ENCODE data around the gene COL6A1. TPM values are rescaled to one million over a fixed set of nuclear protein-coding genes. Genes with fewer than 3 reads are reported as not detected.
"Not testable (repeated sequence)": the region's sequence is repeated elsewhere in the genome, so short reads cannot be mapped to it uniquely, and the experiment has no call there.

The COL6A1 gene
- total RNA-seq, 1 donor from 2014 or later: 154 TPM

GRCh38 chr21:46002841-46003574 lies 21.4 kb downstream of the COL6A1 start:
- TF ChIP-seq CTCF (IDR thresholded peaks at IDR 0.05; ENCODE audit: borderline replicate concordance): no peak
- H3K27me3 ChIP-seq (ENCODE audit: low read depth): no peaks in the 10 kb centered on the region
- no peaks in the 10 kb centered on the region for H3K4me1 ChIP-seq
- H3K9me3 ChIP-seq (replicated peaks): no peaks in the 10 kb centered on the region
- no peak overlapping the region for H3K4me3 ChIP-seq
- intact Hi-C loops (cut with micrococcal nuclease): no loop called here
- peaks cover 63% of the 10 kb centered on the region for H3K36me3 ChIP-seq
- H3K27ac ChIP-seq (replicated peaks): no peak overlapping the region
- peak; percentile 16 for DNase-seq

GRCh38 chr21:46003575-46004007 lies 22.0 kb downstream of the COL6A1 start:
- H3K9me3 ChIP-seq (replicated peaks): no peaks in the 10 kb centered on the region
- H3K4me1 ChIP-seq: no peaks in the 10 kb centered on the region
- no peak for DNase-seq
- TF ChIP-seq CTCF (IDR thresholded peaks at IDR 0.05; ENCODE audit: borderline replicate concordance): no peak
- intact Hi-C loops (cut with micrococcal nuclease): no loop called here
- H3K27ac ChIP-seq (replicated peaks): no peak overlapping the region
- H3K36me3 ChIP-seq: peaks cover 57% of the 10 kb centered on the region
- no peaks in the 10 kb centered on the region for H3K27me3 ChIP-seq (ENCODE audit: low read depth)
- no peak overlapping the region for H3K4me3 ChIP-seq

GRCh38 chr21:46004168-46004861 lies 22.7 kb downstream of the COL6A1 start:
- DNase-seq: peak; percentile 14
- intact Hi-C loops (cut with micrococcal nuclease): no loop called here
- H3K27me3 ChIP-seq (ENCODE audit: low read depth): no peaks in the 10 kb centered on the region
- H3K27ac ChIP-seq (replicated peaks): no peak overlapping the region
- H3K4me1 ChIP-seq: no peaks in the 10 kb centered on the region
- H3K36me3 ChIP-seq: peaks cover 50% of the 10 kb centered on the region
- H3K4me3 ChIP-seq: no peak overlapping the region
- TF ChIP-seq CTCF (IDR thresholded peaks at IDR 0.05; ENCODE audit: borderline replicate concordance): no peak
- no peaks in the 10 kb centered on the region for H3K9me3 ChIP-seq (replicated peaks)

GRCh38 chr21:46005081-46005480 lies 23.5 kb downstream of the COL6A1 start:
- intact Hi-C loops (cut with micrococcal nuclease): no loop called here
- Histone ChIP-seq H3K4me3 (no peak overlapping the region), H3K27ac (replicated peaks) (no peak overlapping the region), H3K36me3 (peaks cover 45% of the 10 kb centered on the region), H3K4me1 (no peaks in the 10 kb centered on the region), H3K27me3 (ENCODE audit: low read depth) (no peaks in the 10 kb centered on the region), H3K9me3 (replicated peaks) (no peaks in the 10 kb centered on the region)
- no peak for TF ChIP-seq CTCF (IDR thresholded peaks at IDR 0.05; ENCODE audit: borderline replicate concordance)
- DNase-seq: peak; percentile 10

GRCh38 chr21:46005481-46005881 lies 23.9 kb downstream of the COL6A1 start:
- no peaks in the 10 kb centered on the region for H3K9me3 ChIP-seq (replicated peaks)
- peak; percentile 15 for DNase-seq
- no peak for TF ChIP-seq CTCF (IDR thresholded peaks at IDR 0.05; ENCODE audit: borderline replicate concordance)
- no peak overlapping the region for H3K27ac ChIP-seq (replicated peaks)
- H3K36me3 ChIP-seq: peaks cover 41% of the 10 kb centered on the region
- no peaks in the 10 kb centered on the region for H3K27me3 ChIP-seq (ENCODE audit: low read depth)
- no peak overlapping the region for H3K4me3 ChIP-seq
- intact Hi-C loops (cut with micrococcal nuclease): no loop called here
- no peaks in the 10 kb centered on the region for H3K4me1 ChIP-seq

- peak; percentile 14 for DNase-seq
- H3K9me3 ChIP-seq (replicated peaks); intact Hi-C loops (cut with micrococcal nuclease); H3K27ac ChIP-seq (replicated peaks); H3K4me1 ChIP-seq; H3K4me3 ChIP-seq; H3K27me3 ChIP-seq (ENCODE audit: low read depth): not testable (repeated sequence)
- H3K36me3 ChIP-seq: peaks cover 36% of the 10 kb centered on the region
These were observed 24.4 kb downstream of the COL6A1 start for GRCh38 chr21:46005894-46006546.

Measured in left ventricle myocardium inferior (tissue), 1 donor.